Astrocyte (in vitro differentiated cells and primary cell): Measurements from ENCODE around the gene HSF2BP. TPM values are rescaled to one million over a fixed set of nuclear protein-coding genes. Genes with fewer than 3 reads are reported as not detected.

Experiments used
- DNase-seq: peaks from one replicate; pipeline ENCODE4 v3.0.0-alpha.2; 2010; ENCODE audit warnings: low read depth
- FAIRE-seq: peaks from 2 replicates; lab custom pipeline; 2011; peaks lifted over from hg19 to GRCh38; lab: Jason Lieb, UNC
- H2AFZ ChIP-seq: 2 replicates; pipeline ENCODE4 v1.6.0; 2012; ENCODE audit warnings: low read depth, low read length, inconsistent platforms
- H3K27ac ChIP-seq: 2 replicates; pipeline ENCODE4 v1.5.1; 2011; ENCODE audit warnings: low read depth, low read length, inconsistent platforms
- H3K27me3 ChIP-seq: 2 replicates; pipeline ENCODE4 v1.6.0; 2011; ENCODE audit warnings: low read length, inconsistent platforms; ENCODE audit not compliant: insufficient read depth
- H3K36me3 ChIP-seq: 2 replicates; pipeline ENCODE4 v1.5.1; 2011; ENCODE audit warnings: low read length, inconsistent platforms; ENCODE audit not compliant: insufficient read depth
- H3K4me1 ChIP-seq: 2 replicates; pipeline ENCODE4 v1.5.1; 2011; ENCODE audit warnings: low read length, inconsistent platforms; ENCODE audit not compliant: insufficient read depth
- H3K4me2 ChIP-seq: 2 replicates; pipeline ENCODE4 v1.6.0; 2012; ENCODE audit warnings: low read length, inconsistent platforms
- H3K4me3 ChIP-seq: 2 replicates; pipeline ENCODE4 v1.5.1; 2011; ENCODE audit warnings: low read depth, mild to moderate bottlenecking, low read length, inconsistent platforms; ENCODE audit not compliant: insufficient read depth
- H3K79me2 ChIP-seq: 2 replicates; pipeline ENCODE4 v1.6.0; 2012; ENCODE audit warnings: mild to moderate bottlenecking, low read length, inconsistent platforms; ENCODE audit not compliant: insufficient read depth
- H3K9ac ChIP-seq: 2 replicates; pipeline ENCODE4 v1.6.0; 2012; ENCODE audit warnings: mild to moderate bottlenecking, low read length, inconsistent platforms
- H3K9me3 ChIP-seq: 2 replicates; pipeline ENCODE4 v1.5.1; 2012; ENCODE audit warnings: low read depth, mild to moderate bottlenecking, low read length, inconsistent platforms; ENCODE audit not compliant: insufficient read depth
- H4K20me1 ChIP-seq: 2 replicates; pipeline ENCODE4 v1.6.0; 2012; ENCODE audit warnings: low read length, inconsistent platforms; ENCODE audit not compliant: insufficient read depth
- H3K27ac Mint-ChIP-seq: one replicate; pipeline ENCODE4 v1.8.0; 2021; ENCODE audit warnings: mild to moderate bottlenecking, mixed read lengths; ENCODE audit not compliant: unreplicated experiment
- H3K27me3 Mint-ChIP-seq: one replicate; pipeline ENCODE4 v1.8.0; 2021; ENCODE audit warnings: low read depth, mixed read lengths; ENCODE audit not compliant: unreplicated experiment
- H3K36me3 Mint-ChIP-seq: one replicate; pipeline ENCODE4 v1.8.0; 2021; ENCODE audit warnings: low read depth, mixed read lengths; ENCODE audit not compliant: unreplicated experiment
- H3K4me1 Mint-ChIP-seq: one replicate; pipeline ENCODE4 v1.8.0; 2021; ENCODE audit warnings: low read depth, mixed read lengths; ENCODE audit not compliant: unreplicated experiment
- H3K4me3 Mint-ChIP-seq: one replicate; pipeline ENCODE4 v1.8.0; 2021; ENCODE audit warnings: mild to moderate bottlenecking, moderate library complexity, mixed read lengths; ENCODE audit not compliant: unreplicated experiment
- H3K9me3 Mint-ChIP-seq: one replicate; pipeline ENCODE4 v1.8.0; 2021; ENCODE audit warnings: mild to moderate bottlenecking, mixed read lengths; ENCODE audit not compliant: unreplicated experiment
- EZH2 ChIP-seq: IDR thresholded peaks from 2 replicates; pipeline ENCODE4 v1.6.1; 2012; ENCODE audit warnings: mild to moderate bottlenecking, low read length, inconsistent platforms; ENCODE audit not compliant: insufficient read depth
- total RNA-seq: library from RNA; stranded (reverse); gene quantifications from 2 replicates; pipeline ENCODE4 v1.2.1, GENCODE V29; 2021
- TF ChIP-seq, protein P1 (sequence below): IDR thresholded peaks from 2 replicates; pipeline ENCODE4 v1.5.1; 2011; ENCODE audit warnings: low read depth, mild to moderate bottlenecking, inconsistent platforms, low read length, moderate library complexity; ENCODE audit not compliant: insufficient read depth

Gene HSF2BP
- total RNA-seq, 1 donor from 2014 or later, result 3.2 TPM

DNA sequence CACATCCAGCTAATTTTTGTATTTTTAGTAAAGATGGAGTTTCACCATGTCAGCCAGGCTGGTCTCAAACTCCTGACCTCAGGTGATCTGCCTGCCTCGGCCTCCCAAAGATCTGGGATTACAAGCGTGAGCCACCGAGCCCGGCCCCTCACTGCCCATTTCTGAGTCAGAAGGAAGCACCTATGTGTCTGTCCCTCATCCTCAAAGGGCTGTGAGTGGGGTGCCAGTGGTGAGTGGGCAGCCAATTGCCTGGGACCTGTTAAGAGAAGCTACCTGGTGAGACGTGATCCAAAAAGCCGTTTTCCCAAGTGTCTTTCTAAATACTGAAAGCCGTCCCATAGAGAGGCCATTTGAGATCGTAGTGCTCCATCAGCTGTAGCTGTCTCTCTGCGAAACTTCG is 32.5 kb upstream of the HSF2BP start:
- DNase-seq (no peak), FAIRE-seq (no peak)
- no peaks in the 10 kb centered on the region for H3K4me1 ChIP-seq
- Mint-ChIP-seq H3K9me3 (peaks cover 1% of the 10 kb centered on the region), H3K4me3 (no peak overlapping the region), H3K27me3 (no peaks in the 10 kb centered on the region), H3K36me3 (peaks cover 15% of the 10 kb centered on the region), H3K27ac (no peak overlapping the region), H3K4me1 (no peaks in the 10 kb centered on the region)
- H2AFZ ChIP-seq, result no peak overlapping the region
- no peak overlapping the region for H3K9ac ChIP-seq
- H3K9me3 ChIP-seq, result no peaks in the 10 kb centered on the region
- no peak overlapping the region for H3K4me3 ChIP-seq
- H3K27ac ChIP-seq, result no peak overlapping the region
- no peaks in the 10 kb centered on the region for H4K20me1 ChIP-seq
- H3K27me3 ChIP-seq, result no peaks in the 10 kb centered on the region
- peaks cover 14% of the 10 kb centered on the region for H3K36me3 ChIP-seq
- H3K4me2 ChIP-seq, result no peak overlapping the region
- TF ChIP-seq EZH2, result no peak
- TF ChIP-seq, protein P1, sequence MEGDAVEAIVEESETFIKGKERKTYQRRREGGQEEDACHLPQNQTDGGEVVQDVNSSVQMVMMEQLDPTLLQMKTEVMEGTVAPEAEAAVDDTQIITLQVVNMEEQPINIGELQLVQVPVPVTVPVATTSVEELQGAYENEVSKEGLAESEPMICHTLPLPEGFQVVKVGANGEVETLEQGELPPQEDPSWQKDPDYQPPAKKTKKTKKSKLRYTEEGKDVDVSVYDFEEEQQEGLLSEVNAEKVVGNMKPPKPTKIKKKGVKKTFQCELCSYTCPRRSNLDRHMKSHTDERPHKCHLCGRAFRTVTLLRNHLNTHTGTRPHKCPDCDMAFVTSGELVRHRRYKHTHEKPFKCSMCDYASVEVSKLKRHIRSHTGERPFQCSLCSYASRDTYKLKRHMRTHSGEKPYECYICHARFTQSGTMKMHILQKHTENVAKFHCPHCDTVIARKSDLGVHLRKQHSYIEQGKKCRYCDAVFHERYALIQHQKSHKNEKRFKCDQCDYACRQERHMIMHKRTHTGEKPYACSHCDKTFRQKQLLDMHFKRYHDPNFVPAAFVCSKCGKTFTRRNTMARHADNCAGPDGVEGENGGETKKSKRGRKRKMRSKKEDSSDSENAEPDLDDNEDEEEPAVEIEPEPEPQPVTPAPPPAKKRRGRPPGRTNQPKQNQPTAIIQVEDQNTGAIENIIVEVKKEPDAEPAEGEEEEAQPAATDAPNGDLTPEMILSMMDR, result no peak
- no peaks in the 10 kb centered on the region for H3K79me2 ChIP-seq

DNA sequence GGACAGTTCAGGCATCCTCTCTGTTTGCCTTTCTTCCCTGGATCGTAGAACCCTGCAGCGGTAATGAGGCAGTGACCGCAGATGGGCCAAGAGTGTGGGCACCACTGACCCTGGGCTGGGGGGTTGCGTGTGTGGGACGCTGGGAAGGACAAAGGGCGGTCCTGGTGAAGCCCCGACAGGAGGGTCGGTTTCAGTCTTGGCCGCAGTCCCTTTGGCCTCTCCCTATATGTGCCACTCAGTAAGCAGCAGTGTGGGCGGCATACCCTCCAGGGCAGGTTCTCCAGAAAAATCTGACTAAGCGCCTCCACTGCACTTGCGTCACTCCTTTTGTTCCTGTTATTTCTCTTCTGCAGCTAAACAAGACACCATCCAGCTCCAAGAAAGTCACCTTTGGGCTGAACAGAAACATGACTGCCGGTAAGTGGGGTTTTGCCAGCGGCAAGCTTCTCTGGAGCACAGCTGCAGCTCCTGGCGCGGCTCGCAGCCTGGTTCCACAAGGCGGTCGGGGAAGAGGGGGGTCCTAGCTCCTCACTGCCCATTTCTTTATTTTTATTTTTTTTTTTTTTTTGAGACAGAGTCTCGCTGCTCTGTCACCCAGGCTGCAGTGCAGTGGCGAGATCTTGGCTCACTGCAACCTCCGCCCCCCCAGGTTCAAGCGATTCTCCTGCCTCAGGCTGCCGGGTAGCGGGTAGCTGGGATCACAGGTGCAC is 32.0 kb upstream of the HSF2BP start:
- Histone ChIP-seq H4K20me1 (no peaks in the 10 kb centered on the region), H3K36me3 (peaks cover 15% of the 10 kb centered on the region), H3K27me3 (no peaks in the 10 kb centered on the region), H3K79me2 (no peaks in the 10 kb centered on the region), H3K4me3 (no peak overlapping the region), H3K27ac (no peak overlapping the region), H3K9me3 (no peaks in the 10 kb centered on the region), H3K9ac (no peak overlapping the region), H3K4me2 (no peak overlapping the region), H3K4me1 (no peaks in the 10 kb centered on the region), H2AFZ (no peak overlapping the region)
- no peak for DNase-seq
- Mint-ChIP-seq H3K4me3 (no peak overlapping the region), H3K27me3 (no peaks in the 10 kb centered on the region), H3K4me1 (no peaks in the 10 kb centered on the region), H3K36me3 (peaks cover 12% of the 10 kb centered on the region), H3K27ac (no peak overlapping the region), H3K9me3 (peaks cover 1% of the 10 kb centered on the region)
- no peak for FAIRE-seq
- TF ChIP-seq EZH2, result no peak
- TF ChIP-seq, protein P1, result no peak

DNA sequence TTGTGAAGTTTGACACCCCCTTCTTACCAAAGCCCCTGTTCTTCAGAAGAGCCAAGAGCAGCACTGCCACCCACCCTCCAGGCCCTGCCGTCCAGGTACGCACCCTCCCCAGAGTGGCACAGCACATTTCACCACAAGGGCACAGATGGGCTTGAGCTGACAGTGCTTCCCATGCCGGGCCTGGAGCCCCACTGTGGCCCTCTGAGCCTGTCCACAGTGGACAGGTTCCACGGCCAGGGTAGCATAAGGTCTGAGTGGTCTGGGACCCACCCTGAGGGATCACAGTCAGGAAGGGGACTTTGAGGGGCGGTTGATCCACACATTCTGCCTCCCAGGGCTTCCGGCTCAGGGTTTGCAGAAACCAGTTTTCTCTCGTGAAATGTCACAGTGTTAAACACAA is 31.1 kb upstream of the HSF2BP start:
- TF ChIP-seq, protein P1, result no peak
- TF ChIP-seq EZH2, result no peak
- peaks cover 1% of the 10 kb centered on the region for H3K9me3 Mint-ChIP-seq
- peaks cover 10% of the 10 kb centered on the region for H3K36me3 Mint-ChIP-seq
- no peaks in the 10 kb centered on the region for H3K4me1 Mint-ChIP-seq
- Histone ChIP-seq H3K4me2 (no peak overlapping the region), H4K20me1 (no peaks in the 10 kb centered on the region), H3K27ac (no peak overlapping the region), H3K9ac (no peak overlapping the region), H3K9me3 (no peaks in the 10 kb centered on the region), H2AFZ (no peak overlapping the region), H3K79me2 (no peaks in the 10 kb centered on the region), H3K36me3 (peaks cover 17% of the 10 kb centered on the region), H3K4me3 (no peak overlapping the region), H3K27me3 (no peaks in the 10 kb centered on the region), H3K4me1 (no peaks in the 10 kb centered on the region)
- H3K4me3 Mint-ChIP-seq, result no peak overlapping the region
- DNase-seq (no peak), FAIRE-seq (no peak)
- no peaks in the 10 kb centered on the region for H3K27me3 Mint-ChIP-seq
- no peak overlapping the region for H3K27ac Mint-ChIP-seq
